HCT116 (cell line): Measurements from ENCODE around the gene DPPA3. TPM values are rescaled to one million over a fixed set of nuclear protein-coding genes. Genes with fewer than 3 reads are reported as not detected.

ENCODE experiments used
- ATAC-seq: fragments of 200-7000 bp; cut with Tn5 transposase; 2 replicates; pipeline ENCODE4 v1.9.1; 2020; ENCODE audit warnings: mild to moderate bottlenecking, moderate library complexity
- BruUV-seq: library from RNA; stranded (reverse); fragments of 400-500 nt; replicated peaks from 2 replicates; lab custom pipeline; 2021; lab: Mats Ljungman, UMichigan
- CTCF ChIA-PET: fragments of 300-600 bp; sonication (Branson Sonifier 250); formaldehyde crosslinking; loops from one replicate; lab custom pipeline; 2021; ENCODE audit warnings: antibody characterized with exemption; lab: Charles Lee
- POLR2A ChIA-PET: fragments of 300-600, 350-600 bp; sonication (Branson Sonifier 250); formaldehyde crosslinking; loops from one replicate; lab custom pipeline; 2021; ENCODE audit warnings: antibody characterized with exemption; lab: Charles Lee
- RAD21 ChIA-PET, 2 experiments: fragments of 300-600 bp; sonication (Branson Sonifier 250); formaldehyde crosslinking; loops; one replicate each; lab custom pipeline; 2023; ENCODE audit warnings: low total read pairs in 2 of 2; ENCODE audit not compliant: uncharacterized antibody in 2 of 2, unreplicated experiment in 2 of 2, low non-redundant PET in 1 of 2; lab: Charles Lee
- DNase-seq: peaks from one replicate; pipeline ENCODE4 v3.0.0-alpha.2; 2010; ENCODE audit warnings: low read depth, low spot score
- H2AFZ ChIP-seq: fragments of 200-600 bp; shearing (Covaris generic), sonication (generic); 2 replicates; pipeline ENCODE4 v1.6.1; 2017; ENCODE audit warnings: low read depth, mixed run types, mixed read lengths, antibody characterized with exemption, low read length; ENCODE audit not compliant: poor library complexity, severe bottlenecking
- H3K27ac ChIP-seq: 2 replicates; pipeline ENCODE4 v1.5.1; 2012; ENCODE audit warnings: low read depth, low read length
- H3K27me3 ChIP-seq: fragments of 200-600 bp; sonication (generic); 2 replicates; pipeline ENCODE4 v1.6.1; 2016; ENCODE audit warnings: mixed run types, low read length, mixed read lengths; ENCODE audit not compliant: insufficient read depth
- H3K36me3 ChIP-seq, 2 experiments: fragments of 200-500 bp in 1 of 2; fragments of 200-600 bp in 1 of 2; sonication (Bioruptor generic) in 1 of 2; sonication (generic) in 1 of 2; 2 replicates each; pipeline versions ENCODE4 v1.5.1 to v1.6.1; 2014 to 2016; ENCODE audit warnings: low read length in 2 of 2, inconsistent platforms in 1 of 2, mixed read lengths in 1 of 2, mixed run types in 1 of 2; ENCODE audit not compliant: insufficient read depth in 2 of 2, control insufficient read depth in 1 of 2
- H3K4me1 ChIP-seq, 2 experiments: fragments of 200-600 bp in 1 of 2; sonication (generic) in 1 of 2; 2 replicates each; pipeline versions ENCODE4 v1.5.1 to v1.6.1; 2012 to 2017; ENCODE audit warnings: low read length in 2 of 2, inconsistent platforms in 1 of 2, mild to moderate bottlenecking in 1 of 2, mixed read lengths in 1 of 2, mixed run types in 1 of 2, moderate library complexity in 1 of 2; ENCODE audit not compliant: insufficient read depth in 2 of 2, control insufficient read depth in 1 of 2
- H3K4me2 ChIP-seq: fragments of 200-600 bp; sonication (generic); 2 replicates; pipeline ENCODE4 v1.6.1; 2017; ENCODE audit warnings: mixed run types, low read length, mixed read lengths
- H3K4me3 ChIP-seq, 2 experiments: fragments of 200-600 bp in 1 of 2; sonication (generic) in 1 of 2; replicated peaks in 1 of 2; 2 replicates each; pipeline ENCODE4 v1.5.1; 2011 to 2016; ENCODE audit warnings: low read length in 2 of 2, control low read depth in 1 of 2, low read depth in 1 of 2, mild to moderate bottlenecking in 1 of 2, mixed read lengths in 1 of 2, mixed run types in 1 of 2
- H3K79me2 ChIP-seq: fragments of 200-600 bp; sonication (generic); 2 replicates; pipeline ENCODE4 v1.6.1; 2017; ENCODE audit warnings: mild to moderate bottlenecking, mixed run types, low read length, moderate library complexity, mixed read lengths; ENCODE audit not compliant: insufficient read depth
- H3K9ac ChIP-seq: fragments of 200-600 bp; sonication (generic); 2 replicates; pipeline ENCODE4 v1.6.1; 2016; ENCODE audit warnings: low read length, mixed read lengths
- H3K9me2 ChIP-seq: fragments of 200-600 bp; sonication (generic), shearing (Covaris generic); 2 replicates; pipeline ENCODE4 v1.6.1; 2017; ENCODE audit warnings: mixed run types, mild to moderate bottlenecking, moderate library complexity; ENCODE audit not compliant: insufficient read depth
- H3K9me3 ChIP-seq, 2 experiments: fragments of 200-500 bp in 1 of 2; fragments of 200-600 bp in 1 of 2; sonication (Bioruptor generic) in 1 of 2; sonication (generic) in 1 of 2; 2 replicates each; pipeline ENCODE4 v1.6.1; 2014 to 2017; ENCODE audit warnings: low read length in 2 of 2, mixed read lengths in 2 of 2, inconsistent platforms in 1 of 2, low read depth in 1 of 2, mild to moderate bottlenecking in 1 of 2, mixed run types in 1 of 2, moderate library complexity in 1 of 2; ENCODE audit not compliant: control insufficient read depth in 1 of 2, insufficient read depth in 1 of 2
- H4K20me1 ChIP-seq: fragments of 200-600 bp; sonication (generic), shearing (Covaris generic); 2 replicates; pipeline ENCODE4 v1.6.1; 2017; ENCODE audit warnings: mixed run types, mild to moderate bottlenecking, moderate library complexity; ENCODE audit not compliant: insufficient read depth
- CBX3 ChIP-seq: IDR thresholded peaks from 2 replicates; pipeline ENCODE4 v1.6.1; 2012; ENCODE audit warnings: low read depth
- CEBPB ChIP-seq: IDR thresholded peaks from 2 replicates; pipeline ENCODE4 v1.6.1; 2012; ENCODE audit warnings: low read depth
- EZH2phosphoT487 ChIP-seq: fragments of 200-600 bp; IDR thresholded peaks from 2 replicates; pipeline ENCODE4 v1.6.1; 2018; ENCODE audit warnings: antibody characterized with exemption, borderline replicate concordance
- FOSL1 ChIP-seq: IDR thresholded peaks from 2 replicates; pipeline ENCODE4 v1.6.1; 2012; ENCODE audit warnings: low read depth
- JUND ChIP-seq: IDR thresholded peaks from 2 replicates; pipeline ENCODE4 v1.6.1; 2012
- POLR2A ChIP-seq: IDR thresholded peaks from 2 replicates; pipeline ENCODE4 v1.7.0; 2011; ENCODE audit warnings: borderline replicate concordance; ENCODE audit not compliant: insufficient read depth, insufficient read length; ENCODE audit errors: extremely low read depth
- POLR2AphosphoS5 ChIP-seq: IDR thresholded peaks from 2 replicates; pipeline ENCODE4 v1.6.1; 2011; ENCODE audit warnings: mild to moderate bottlenecking, low read depth, low read length, moderate library complexity
- RAD21 ChIP-seq: IDR thresholded peaks from 2 replicates; pipeline ENCODE4 v1.6.1; 2012; ENCODE audit warnings: low read depth, mild to moderate bottlenecking
- REST ChIP-seq: IDR thresholded peaks from 2 replicates; pipeline ENCODE4 v1.6.1; 2012; ENCODE audit warnings: low read depth
- SIN3A ChIP-seq: IDR thresholded peaks from 2 replicates; pipeline ENCODE4 v1.6.1; 2012; ENCODE audit warnings: low read depth
- SP1 ChIP-seq: IDR thresholded peaks from 2 replicates; pipeline ENCODE4 v1.6.1; 2012; ENCODE audit warnings: low read depth
- SRF ChIP-seq: IDR thresholded peaks from 2 replicates; pipeline ENCODE4 v1.6.1; 2012; ENCODE audit warnings: low read depth
- TCF7L2 ChIP-seq: IDR thresholded peaks from 2 replicates; pipeline ENCODE4 v1.7.0; 2011; ENCODE audit warnings: borderline replicate concordance, inconsistent platforms; ENCODE audit not compliant: insufficient read depth, insufficient read length; ENCODE audit errors: extremely low read depth
- YY1 ChIP-seq: IDR thresholded peaks from 2 replicates; pipeline ENCODE4 v1.6.1; 2011; ENCODE audit warnings: low read length, low read depth, moderate library complexity, mild to moderate bottlenecking; ENCODE audit not compliant: insufficient replicate concordance; ENCODE audit errors: extremely low read depth
- ZBTB33 ChIP-seq: IDR thresholded peaks from 2 replicates; pipeline ENCODE4 v1.6.1; 2011; ENCODE audit warnings: mild to moderate bottlenecking, low read length, moderate library complexity; ENCODE audit not compliant: insufficient replicate concordance; ENCODE audit errors: extremely low read depth
- ZFX ChIP-seq: fragments of 450-650 bp; IDR thresholded peaks from 2 replicates; pipeline ENCODE4 v1.6.1; 2017
- ZNF274 ChIP-seq: fragments of 200-500 bp; sonication (Bioruptor generic); IDR thresholded peaks from 2 replicates; pipeline ENCODE4 v1.6.1; 2014; ENCODE audit warnings: mild to moderate bottlenecking, low read depth, low read length, inconsistent platforms
- intact Hi-C: fragments of 100-400 bp; cut with micrococcal nuclease; formaldehyde crosslinking; loops from 2 replicates; pipeline ENCODE4 v1.10.0; 2022
- total RNA-seq: library from RNA; stranded (reverse); gene quantifications from one replicate; pipeline ENCODE4 v1.2.1, GENCODE V29; 2021; ENCODE audit not compliant: unreplicated experiment
- TF ChIP-seq, protein P1 (sequence below): IDR thresholded peaks from 2 replicates; pipeline ENCODE4 v1.6.1; 2012
- TF ChIP-seq, protein P2 (sequence below): IDR thresholded peaks from 2 replicates; pipeline ENCODE4 v1.6.1; 2012
- TF ChIP-seq, protein P3 (sequence below), 3 experiments: fragments of 200-600 bp in 1 of 3; sonication (generic) in 1 of 3; IDR thresholded peaks in 2 of 3; conservative IDR thresholded peaks in 1 of 3; 2 replicates each; pipeline ENCODE4 v1.5.1; 2012 to 2017; ENCODE audit warnings: low read depth in 2 of 3, low read length in 2 of 3, antibody characterized with exemption in 1 of 3, borderline replicate concordance in 1 of 3, control low read depth in 1 of 3, mild to moderate bottlenecking in 1 of 3, mixed read lengths in 1 of 3, mixed run types in 1 of 3, moderate library complexity in 1 of 3; ENCODE audit not compliant: insufficient read depth in 1 of 3

Gene DPPA3
- total RNA-seq, 1 experiment from 2014 or later: not detected

DNA sequence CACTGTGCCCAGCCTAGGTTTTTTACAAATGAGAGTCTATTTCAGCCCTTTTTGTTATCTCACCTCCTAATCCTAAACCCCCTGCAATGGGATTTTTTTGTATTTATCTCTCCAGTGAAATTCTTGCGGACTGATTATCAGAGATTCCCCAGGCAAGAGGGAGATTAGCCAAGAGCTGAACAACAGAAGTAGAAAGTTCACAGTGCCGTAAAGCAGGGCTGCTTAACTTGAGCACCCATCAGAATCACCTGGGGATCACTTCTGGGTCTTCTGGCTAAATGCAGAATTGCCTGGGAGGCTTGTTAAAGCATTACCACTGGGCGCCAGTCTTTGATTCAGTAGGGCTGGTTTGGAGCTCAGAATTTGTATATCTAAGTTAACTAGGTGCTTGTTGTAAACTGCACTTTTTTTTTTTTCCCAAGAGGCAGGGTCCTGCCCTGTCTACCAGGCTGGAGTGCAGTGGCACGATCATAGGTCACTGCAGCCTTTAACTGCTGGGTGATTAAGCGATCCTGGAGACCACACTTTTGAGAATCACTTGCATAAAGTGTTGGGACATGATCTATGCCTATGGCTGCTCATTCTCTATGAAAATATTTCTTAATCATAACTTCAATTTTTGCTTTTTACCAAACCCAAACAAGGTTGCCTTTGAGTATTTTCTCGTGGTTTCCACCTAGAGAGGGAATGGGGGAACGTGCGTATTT lies 1.1 kb upstream of the DPPA3 start:
- H2AFZ ChIP-seq: no peak overlapping the region
- DNase-seq (no peak), ATAC-seq (no peak)
- H3K4me3 ChIP-seq: no peak overlapping the region
- no peaks in the 10 kb centered on the region for H3K79me2 ChIP-seq
- RAD21 ChIA-PET: no interaction called here
- no peaks in the 10 kb centered on the region for H4K20me1 ChIP-seq
- no peaks in the 10 kb centered on the region for H3K27me3 ChIP-seq
- H3K27ac ChIP-seq: no peak overlapping the region
- no peak overlapping the region for H3K9ac ChIP-seq
- H3K4me1 ChIP-seq: no peaks in the 10 kb centered on the region
- TF ChIP-seq YY1 (no peak), EZH2phosphoT487 (no peak), ZBTB33 (no peak), RAD21 (no peak), ZFX (no peak), FOSL1 (no peak), CBX3 (no peak), POLR2A (no peak), TCF7L2 (no peak), REST (no peak), SIN3A (no peak), ZNF274 (no peak), CEBPB (no peak), JUND (no peak), SRF (no peak), POLR2AphosphoS5 (no peak), SP1 (no peak)
- TF ChIP-seq, protein P1, sequence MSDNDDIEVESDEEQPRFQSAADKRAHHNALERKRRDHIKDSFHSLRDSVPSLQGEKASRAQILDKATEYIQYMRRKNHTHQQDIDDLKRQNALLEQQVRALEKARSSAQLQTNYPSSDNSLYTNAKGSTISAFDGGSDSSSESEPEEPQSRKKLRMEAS: no peak
- TF ChIP-seq, protein P2, sequence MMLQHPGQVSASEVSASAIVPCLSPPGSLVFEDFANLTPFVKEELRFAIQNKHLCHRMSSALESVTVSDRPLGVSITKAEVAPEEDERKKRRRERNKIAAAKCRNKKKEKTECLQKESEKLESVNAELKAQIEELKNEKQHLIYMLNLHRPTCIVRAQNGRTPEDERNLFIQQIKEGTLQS: no peak
- TF ChIP-seq, protein P3, sequence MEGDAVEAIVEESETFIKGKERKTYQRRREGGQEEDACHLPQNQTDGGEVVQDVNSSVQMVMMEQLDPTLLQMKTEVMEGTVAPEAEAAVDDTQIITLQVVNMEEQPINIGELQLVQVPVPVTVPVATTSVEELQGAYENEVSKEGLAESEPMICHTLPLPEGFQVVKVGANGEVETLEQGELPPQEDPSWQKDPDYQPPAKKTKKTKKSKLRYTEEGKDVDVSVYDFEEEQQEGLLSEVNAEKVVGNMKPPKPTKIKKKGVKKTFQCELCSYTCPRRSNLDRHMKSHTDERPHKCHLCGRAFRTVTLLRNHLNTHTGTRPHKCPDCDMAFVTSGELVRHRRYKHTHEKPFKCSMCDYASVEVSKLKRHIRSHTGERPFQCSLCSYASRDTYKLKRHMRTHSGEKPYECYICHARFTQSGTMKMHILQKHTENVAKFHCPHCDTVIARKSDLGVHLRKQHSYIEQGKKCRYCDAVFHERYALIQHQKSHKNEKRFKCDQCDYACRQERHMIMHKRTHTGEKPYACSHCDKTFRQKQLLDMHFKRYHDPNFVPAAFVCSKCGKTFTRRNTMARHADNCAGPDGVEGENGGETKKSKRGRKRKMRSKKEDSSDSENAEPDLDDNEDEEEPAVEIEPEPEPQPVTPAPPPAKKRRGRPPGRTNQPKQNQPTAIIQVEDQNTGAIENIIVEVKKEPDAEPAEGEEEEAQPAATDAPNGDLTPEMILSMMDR (IDR thresholded peaks at IDR 0.05 in 2 of 3, conservative IDR thresholded peaks at IDR 0.05 in 1 of 3; ENCODE audit: borderline replicate concordance in 1 of 3, insufficient read depth in 1 of 3, low read depth in 2 of 3, low read length in 2 of 3): no peak
- intact Hi-C loops: no loop called here
- no peak overlapping the region for H3K4me2 ChIP-seq
- CTCF ChIA-PET: no interaction called here
- no peaks in the 10 kb centered on the region for H3K9me2 ChIP-seq
- no peaks in the 10 kb centered on the region for H3K9me3 ChIP-seq
- no TSS peak for BruUV-seq
- H3K36me3 ChIP-seq: no peaks in the 10 kb centered on the region
- POLR2A ChIA-PET: interaction anchor here (0.8 kb wide), 1 partner anchor 109 kb away, joined by 3 read pairs; no protein-coding TSS in a partner anchor
